HepG2 (cell line): ENCODE data around the gene PRR12. TPM values are rescaled to one million over a fixed set of nuclear protein-coding genes. Genes with fewer than 3 reads are reported as not detected.
A peak's percentile ranks its signal among the peaks of the same experiment; 100 is the strongest.

Experiments used
- BHLHE40 ChIP-seq: IDR thresholded peaks from 2 replicates; pipeline ENCODE4 v1.6.1; 2011; ENCODE audit warnings: low read length, improper control_type of control experiment
- FOSL2 ChIP-seq: sonication (generic); formaldehyde crosslinking; IDR thresholded peaks from 2 replicates; pipeline ENCODE4 v1.4.0; 2020; ENCODE audit warnings: missing genetic modification reagents
- HMG20A ChIP-seq: IDR thresholded peaks from 2 replicates; pipeline ENCODE4 v1.6.1; 2016; ENCODE audit warnings: borderline replicate concordance
- IRF2 ChIP-seq: IDR thresholded peaks from 2 replicates; pipeline ENCODE4 v1.6.1; 2018; ENCODE audit warnings: missing genetic modification reagents, missing compliant biosample characterization
- RBFOX2 ChIP-seq: fragments of 200-400 bp; formaldehyde crosslinking; IDR thresholded peaks from 2 replicates; pipeline ENCODE4 v1.6.1; 2017; ENCODE audit warnings: low read depth, mild to moderate bottlenecking, low read length
- TCF12 ChIP-seq, 2 experiments: fragments of 450-650 bp in 1 of 2; sonication (generic) in 1 of 2; formaldehyde crosslinking in 1 of 2; IDR thresholded peaks; 2 replicates each; pipeline versions ENCODE4 v1.6.1 to v1.8.0; 2017 to 2022; ENCODE audit warnings: antibody characterized with exemption in 1 of 2, mild to moderate bottlenecking in 1 of 2, missing genetic modification reagents in 1 of 2, moderate library complexity in 1 of 2
- TEAD3 ChIP-seq: optimal IDR thresholded peaks from 2 replicates; pipeline ENCODE3; 2016; ENCODE audit warnings: borderline replicate concordance
- TSC22D2 ChIP-seq: sonication (generic); formaldehyde crosslinking; IDR thresholded peaks from 2 replicates; pipeline ENCODE4 v1.5.1; 2020; ENCODE audit warnings: missing genetic modification reagents, mild to moderate bottlenecking, borderline replicate concordance
- XRCC5 ChIP-seq: fragments of 200-400 bp; formaldehyde crosslinking; optimal IDR thresholded peaks from 2 replicates; pipeline ENCODE3; 2017; ENCODE audit warnings: mild to moderate bottlenecking, low read length
- ZC3H13 ChIP-seq: sonication (generic); formaldehyde crosslinking; IDR thresholded peaks from 2 replicates; pipeline ENCODE4 v1.8.1; 2023; ENCODE audit warnings: mild to moderate bottlenecking, missing genetic modification reagents, moderate library complexity
- ZEB1 ChIP-seq: IDR thresholded peaks from 2 replicates; pipeline ENCODE4 v1.6.1; 2012; ENCODE audit warnings: mild to moderate bottlenecking, low read depth, inconsistent platforms; ENCODE audit not compliant: insufficient replicate concordance
- ZKSCAN8 ChIP-seq: IDR thresholded peaks from 2 replicates; pipeline ENCODE4 v1.6.1; 2016; ENCODE audit warnings: borderline replicate concordance, missing genetic modification reagents, missing compliant biosample characterization
- ZNF235 ChIP-seq: sonication (generic); formaldehyde crosslinking; IDR thresholded peaks from 2 replicates; pipeline ENCODE4 v1.8.1; 2023; ENCODE audit warnings: mild to moderate bottlenecking, missing genetic modification reagents, borderline replicate concordance
- ZNF34 ChIP-seq: sonication (generic); formaldehyde crosslinking; IDR thresholded peaks from 2 replicates; pipeline ENCODE4 v1.4.0; 2020; ENCODE audit warnings: mild to moderate bottlenecking, missing genetic modification reagents, borderline replicate concordance
- ZNF441 ChIP-seq: sonication (generic); formaldehyde crosslinking; IDR thresholded peaks from 2 replicates; pipeline ENCODE4 v1.7.0; 2021; ENCODE audit warnings: missing genetic modification reagents, borderline replicate concordance
- ZNF501 ChIP-seq: sonication (generic); formaldehyde crosslinking; IDR thresholded peaks from 2 replicates; pipeline ENCODE4 v1.5.1; 2020; ENCODE audit warnings: mild to moderate bottlenecking, moderate library complexity, missing genetic modification reagents
- polyA plus RNA-seq, 8 experiments: library from polyadenylated mRNA; depleted of rRNA in 3 of 8; stranded (reverse) in 7 of 8; unstranded in 1 of 8; fragments of >200 nt; fragmentation: Illumina TruSeq in 4 of 8; extraction: Trizol in 4 of 8; gene quantifications; 2 replicates each; pipeline versions ENCODE4 v1.2.1 to v1.2.3, GENCODE V29; 2011 to 2016; ENCODE audit warnings: low read depth in 4 of 8, missing spikeins in 1 of 8, mixed read lengths in 1 of 8; ENCODE audit not compliant: insufficient read depth in 1 of 8
- total RNA-seq, 5 experiments: library from RNA; depleted of rRNA; stranded (reverse); fragments of >200 nt; fragmentation: Illumina TruSeq; extraction: Trizol; gene quantifications; 2 replicates each; pipeline ENCODE4 v1.2.3, GENCODE V29; 2016; ENCODE audit warnings: low read depth in 1 of 5
- TF ChIP-seq, protein P1 (sequence below): sonication (generic); formaldehyde crosslinking; IDR thresholded peaks from 2 replicates; pipeline ENCODE4 v1.8.1; 2023; ENCODE audit warnings: mild to moderate bottlenecking, missing genetic modification reagents
- TF ChIP-seq, protein P2 (sequence below): sonication (generic); formaldehyde crosslinking; IDR thresholded peaks from 2 replicates; pipeline ENCODE4 v1.5.0; 2020; ENCODE audit warnings: missing genetic modification reagents
- TF ChIP-seq, protein P3 (sequence below): sonication (generic); formaldehyde crosslinking; IDR thresholded peaks from 2 replicates; pipeline ENCODE4 v1.8.0; 2022; ENCODE audit warnings: mild to moderate bottlenecking, missing genetic modification reagents, moderate library complexity
- TF ChIP-seq, protein P4 (sequence below): sonication (generic); formaldehyde crosslinking; IDR thresholded peaks from 2 replicates; pipeline ENCODE4 v1.4.0; 2020; ENCODE audit warnings: low read depth, mild to moderate bottlenecking, missing genetic modification reagents
- TF ChIP-seq, protein P5 (sequence below): sonication (generic); formaldehyde crosslinking; IDR thresholded peaks from 2 replicates; pipeline ENCODE4 v1.5.0; 2020; ENCODE audit warnings: mild to moderate bottlenecking, missing genetic modification reagents

PRR12 gene
- total and polyA plus RNA-seq, 2 of the 13 experiments (the other 11 are each of a cell fraction or from before 2014, with no cell fraction given) = 0.62 to 1.5 TPM

DNA sequence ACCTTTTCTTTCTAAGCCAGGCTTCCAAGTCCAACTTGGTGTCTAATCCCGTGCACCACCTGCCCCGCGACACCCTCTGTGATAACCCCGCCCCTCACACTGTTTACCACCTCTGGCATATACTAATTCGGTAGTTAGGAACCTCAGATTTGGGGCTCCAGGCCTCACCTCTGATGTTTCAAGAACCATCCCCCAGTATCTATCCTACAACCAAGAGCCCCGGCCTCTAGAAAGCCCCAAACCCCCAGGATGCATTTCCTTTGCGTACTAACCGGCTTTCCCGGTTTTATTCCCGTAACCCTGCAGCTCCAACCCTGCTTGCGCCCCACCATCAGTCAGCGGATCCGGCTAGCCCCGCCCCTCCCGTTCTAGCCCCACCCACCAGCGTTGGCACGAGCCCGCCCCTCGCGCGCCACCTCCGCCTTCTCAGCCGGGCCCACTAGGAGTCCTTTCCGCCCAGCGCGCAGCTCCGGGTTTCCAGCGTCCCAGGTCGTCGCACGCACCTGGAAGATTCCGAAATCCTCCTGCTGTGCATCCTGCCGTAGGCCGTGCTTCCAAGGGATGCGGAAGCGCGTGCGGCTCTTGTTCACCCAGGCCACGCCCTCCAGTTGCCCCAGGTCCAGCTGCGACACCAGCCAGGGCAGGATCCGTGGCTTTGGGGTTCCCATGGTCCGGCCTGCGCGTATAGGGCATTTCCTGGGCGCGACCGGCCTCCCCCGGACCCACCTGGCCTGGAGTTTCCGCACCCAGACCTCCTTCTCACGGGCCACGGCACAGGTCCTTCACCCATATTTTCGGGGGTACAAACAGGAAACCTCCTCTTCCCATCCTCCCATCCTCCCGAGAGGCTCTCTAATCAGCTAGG lies 73.4 kb downstream of the PRR12 start (continued):
- TF ChIP-seq, protein P1, sequence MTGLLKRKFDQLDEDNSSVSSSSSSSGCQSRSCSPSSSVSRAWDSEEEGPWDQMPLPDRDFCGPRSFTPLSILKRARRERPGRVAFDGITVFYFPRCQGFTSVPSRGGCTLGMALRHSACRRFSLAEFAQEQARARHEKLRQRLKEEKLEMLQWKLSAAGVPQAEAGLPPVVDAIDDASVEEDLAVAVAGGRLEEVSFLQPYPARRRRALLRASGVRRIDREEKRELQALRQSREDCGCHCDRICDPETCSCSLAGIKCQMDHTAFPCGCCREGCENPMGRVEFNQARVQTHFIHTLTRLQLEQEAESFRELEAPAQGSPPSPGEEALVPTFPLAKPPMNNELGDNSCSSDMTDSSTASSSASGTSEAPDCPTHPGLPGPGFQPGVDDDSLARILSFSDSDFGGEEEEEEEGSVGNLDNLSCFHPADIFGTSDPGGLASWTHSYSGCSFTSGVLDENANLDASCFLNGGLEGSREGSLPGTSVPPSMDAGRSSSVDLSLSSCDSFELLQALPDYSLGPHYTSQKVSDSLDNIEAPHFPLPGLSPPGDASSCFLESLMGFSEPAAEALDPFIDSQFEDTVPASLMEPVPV (CRISPR knock-in tag) = no peak
- TF ChIP-seq HMG20A (CRISPR knock-in tag) (no peak), IRF2 (CRISPR knock-in tag) (peak; percentile 55; the same call in 1 of the 2 replicates), ZKSCAN8 (CRISPR knock-in tag) (no peak), ZEB1 (peak; percentile 43), BHLHE40 (peak; percentile 33; the same call in 1 of the 2 replicates), FOSL2 (CRISPR knock-in tag) (0 out of 2 replicates have a peak, but pooled peaks have one; percentile 20), TCF12 (IDR thresholded peaks at IDR 0.05) (no peak), TCF12 (CRISPR knock-in tag; IDR thresholded peaks at IDR 0.05) (no peak), ZNF441 (CRISPR knock-in tag) (peak; percentile 56; the same call in 1 of the 2 replicates), ZC3H13 (CRISPR knock-in tag) (peak; percentile 68), TEAD3 (CRISPR knock-in tag) (peak; percentile 13), RBFOX2 (peak; percentile 81), TSC22D2 (0 out of 2 replicates have a peak, but pooled peaks have one; percentile 40), XRCC5 (peak; percentile 71), ZNF34 (CRISPR knock-in tag) (no peak), ZNF235 (no peak), ZNF501 (CRISPR knock-in tag) (no peak)
- TF ChIP-seq, protein P2, sequence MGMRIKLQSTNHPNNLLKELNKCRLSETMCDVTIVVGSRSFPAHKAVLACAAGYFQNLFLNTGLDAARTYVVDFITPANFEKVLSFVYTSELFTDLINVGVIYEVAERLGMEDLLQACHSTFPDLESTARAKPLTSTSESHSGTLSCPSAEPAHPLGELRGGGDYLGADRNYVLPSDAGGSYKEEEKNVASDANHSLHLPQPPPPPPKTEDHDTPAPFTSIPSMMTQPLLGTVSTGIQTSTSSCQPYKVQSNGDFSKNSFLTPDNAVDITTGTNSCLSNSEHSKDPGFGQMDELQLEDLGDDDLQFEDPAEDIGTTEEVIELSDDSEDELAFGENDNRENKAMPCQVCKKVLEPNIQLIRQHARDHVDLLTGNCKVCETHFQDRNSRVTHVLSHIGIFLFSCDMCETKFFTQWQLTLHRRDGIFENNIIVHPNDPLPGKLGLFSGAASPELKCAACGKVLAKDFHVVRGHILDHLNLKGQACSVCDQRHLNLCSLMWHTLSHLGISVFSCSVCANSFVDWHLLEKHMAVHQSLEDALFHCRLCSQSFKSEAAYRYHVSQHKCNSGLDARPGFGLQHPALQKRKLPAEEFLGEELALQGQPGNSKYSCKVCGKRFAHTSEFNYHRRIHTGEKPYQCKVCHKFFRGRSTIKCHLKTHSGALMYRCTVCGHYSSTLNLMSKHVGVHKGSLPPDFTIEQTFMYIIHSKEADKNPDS (CRISPR knock-in tag) = no peak
- TF ChIP-seq, protein P3, sequence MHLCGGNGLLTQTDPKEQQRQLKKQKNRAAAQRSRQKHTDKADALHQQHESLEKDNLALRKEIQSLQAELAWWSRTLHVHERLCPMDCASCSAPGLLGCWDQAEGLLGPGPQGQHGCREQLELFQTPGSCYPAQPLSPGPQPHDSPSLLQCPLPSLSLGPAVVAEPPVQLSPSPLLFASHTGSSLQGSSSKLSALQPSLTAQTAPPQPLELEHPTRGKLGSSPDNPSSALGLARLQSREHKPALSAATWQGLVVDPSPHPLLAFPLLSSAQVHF = peak; percentile 57; the same call in 1 of the 2 replicates
- TF ChIP-seq, protein P4, sequence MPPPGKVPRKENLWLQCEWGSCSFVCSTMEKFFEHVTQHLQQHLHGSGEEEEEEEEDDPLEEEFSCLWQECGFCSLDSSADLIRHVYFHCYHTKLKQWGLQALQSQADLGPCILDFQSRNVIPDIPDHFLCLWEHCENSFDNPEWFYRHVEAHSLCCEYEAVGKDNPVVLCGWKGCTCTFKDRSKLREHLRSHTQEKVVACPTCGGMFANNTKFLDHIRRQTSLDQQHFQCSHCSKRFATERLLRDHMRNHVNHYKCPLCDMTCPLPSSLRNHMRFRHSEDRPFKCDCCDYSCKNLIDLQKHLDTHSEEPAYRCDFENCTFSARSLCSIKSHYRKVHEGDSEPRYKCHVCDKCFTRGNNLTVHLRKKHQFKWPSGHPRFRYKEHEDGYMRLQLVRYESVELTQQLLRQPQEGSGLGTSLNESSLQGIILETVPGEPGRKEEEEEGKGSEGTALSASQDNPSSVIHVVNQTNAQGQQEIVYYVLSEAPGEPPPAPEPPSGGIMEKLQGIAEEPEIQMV (CRISPR knock-in tag) = no peak
- TF ChIP-seq, protein P5, sequence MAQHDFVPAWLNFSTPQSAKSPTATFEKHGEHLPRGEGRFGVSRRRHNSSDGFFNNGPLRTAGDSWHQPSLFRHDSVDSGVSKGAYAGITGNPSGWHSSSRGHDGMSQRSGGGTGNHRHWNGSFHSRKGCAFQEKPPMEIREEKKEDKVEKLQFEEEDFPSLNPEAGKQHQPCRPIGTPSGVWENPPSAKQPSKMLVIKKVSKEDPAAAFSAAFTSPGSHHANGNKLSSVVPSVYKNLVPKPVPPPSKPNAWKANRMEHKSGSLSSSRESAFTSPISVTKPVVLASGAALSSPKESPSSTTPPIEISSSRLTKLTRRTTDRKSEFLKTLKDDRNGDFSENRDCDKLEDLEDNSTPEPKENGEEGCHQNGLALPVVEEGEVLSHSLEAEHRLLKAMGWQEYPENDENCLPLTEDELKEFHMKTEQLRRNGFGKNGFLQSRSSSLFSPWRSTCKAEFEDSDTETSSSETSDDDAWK (CRISPR knock-in tag) = no peak
